CD4-positive, CD25-positive, alpha-beta regulatory T cell (primary cell): ENCODE results near the gene ATXN1. TPM values are rescaled to one million over a fixed set of nuclear protein-coding genes. Genes with fewer than 3 reads are reported as not detected.

Experiments
- ATAC-seq, 2 donors: fragments of 150-1000 bp; cut with Tn5 transposase; one replicate each; pipeline ENCODE4 v1.10.0; 2021; ENCODE audit warnings: low read depth in 2 of 2, moderate number of reproducible peaks in 2 of 2, moderate library complexity in 1 of 2
- DNase-seq, 3 donors: peaks; one replicate each; pipeline versions ENCODE4 v3.0.0 to v3.0.0-alpha.2; 2012 to 2022; ENCODE audit warnings: mixed read lengths in 1 of 3
- H3K27ac ChIP-seq: one replicate; pipeline ENCODE4 v1.7.0; 2013; ENCODE audit warnings: mild to moderate bottlenecking, low read length; ENCODE audit not compliant: insufficient read depth, poor library complexity, severe bottlenecking
- H3K27me3 ChIP-seq: one replicate; pipeline ENCODE4 v1.7.0; 2013; ENCODE audit warnings: low read length; ENCODE audit not compliant: control insufficient read depth, insufficient read depth
- H3K36me3 ChIP-seq: one replicate; pipeline ENCODE4 v1.7.0; 2013; ENCODE audit warnings: mild to moderate bottlenecking, low read length, moderate library complexity; ENCODE audit not compliant: control insufficient read depth, insufficient read depth
- H3K4me1 ChIP-seq: 2 replicates; pipeline ENCODE4 v1.7.0; 2013; ENCODE audit warnings: mild to moderate bottlenecking, low read length; ENCODE audit not compliant: insufficient read depth, control insufficient read depth, poor library complexity, severe bottlenecking
- H3K4me3 ChIP-seq: one replicate; pipeline ENCODE4 v1.7.0; 2013; ENCODE audit warnings: low read depth, mild to moderate bottlenecking, low read length, moderate library complexity
- H3K9me3 ChIP-seq, 2 experiments: 1 replicate in 1 of 2; 2 replicates in 1 of 2; pipeline ENCODE4 v1.7.0; 2013; ENCODE audit warnings: low read length in 2 of 2, mild to moderate bottlenecking in 1 of 2, moderate library complexity in 1 of 2; ENCODE audit not compliant: control insufficient read depth in 2 of 2
- H3K27ac Mint-ChIP-seq, 3 donors: one replicate each; pipeline ENCODE4 v1.8.0; 2020 to 2022; ENCODE audit warnings: mild to moderate bottlenecking in 3 of 3, mixed read lengths in 3 of 3, moderate library complexity in 2 of 3
- H3K27me3 Mint-ChIP-seq: one replicate; pipeline ENCODE4 v1.8.0; 2022; ENCODE audit warnings: mild to moderate bottlenecking, mixed read lengths
- H3K36me3 Mint-ChIP-seq: one replicate; pipeline ENCODE4 v1.8.0; 2020; ENCODE audit warnings: mixed read lengths
- H3K4me1 Mint-ChIP-seq, 4 donors: one replicate each; pipeline ENCODE4 v1.8.0; 2020 to 2022; ENCODE audit warnings: mixed read lengths in 4 of 4, mild to moderate bottlenecking in 1 of 4
- H3K4me3 Mint-ChIP-seq, 4 donors: one replicate each; pipeline ENCODE4 v1.8.0; 2020 to 2022; ENCODE audit warnings: mild to moderate bottlenecking in 4 of 4, mixed read lengths in 4 of 4, moderate library complexity in 3 of 4
- H3K9me3 Mint-ChIP-seq, 7 donors: one replicate each; pipeline ENCODE4 v1.8.0; 2020 to 2022; ENCODE audit warnings: mixed read lengths in 7 of 7, mild to moderate bottlenecking in 3 of 7, moderate library complexity in 2 of 7
- polyA plus RNA-seq, 4 donors: library from polyadenylated mRNA; unstranded; fragments of 300-500 nt; fragmentation: Illumina TruSeq; gene quantifications; one replicate each; pipeline ENCODE4 v1.2.3, GENCODE V29; 2021
- total RNA-seq: library from RNA; stranded (reverse); gene quantifications from one replicate; pipeline ENCODE4 v1.2.3, GENCODE V29; 2022

ATXN1 gene
- total and polyA plus RNA-seq, 5 donors from 2014 or later = 15.8 to 191 (median 19.2) TPM

DNA sequence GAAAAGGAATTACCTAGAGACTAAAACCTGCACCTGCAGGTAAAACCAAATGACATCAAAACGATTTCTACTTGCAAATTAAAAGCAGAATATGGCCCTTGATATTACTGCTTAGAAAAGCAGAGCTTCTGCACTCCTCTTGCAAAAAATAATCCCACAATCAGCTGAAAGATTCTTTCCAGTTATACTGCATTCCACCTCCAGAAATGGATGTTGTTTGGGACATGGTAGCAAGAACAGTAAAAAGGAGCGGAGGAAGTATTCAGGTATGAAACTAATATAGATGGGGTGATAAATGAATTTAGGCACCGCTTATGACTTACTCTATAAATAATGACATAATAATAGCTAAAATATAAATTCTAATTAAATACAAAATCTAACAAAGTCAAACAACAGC, 14.9 kb downstream of the ATXN1 start:
- H3K4me3 Mint-ChIP-seq = no peak overlapping the region
- H3K4me1 Mint-ChIP-seq = peaks cover 40 to 91% (median 72%) of the 10 kb centered on the region in 4 donors
- ATAC-seq (no peak), DNase-seq (no peak)
- no peak overlapping the region for H3K4me3 ChIP-seq
- peak overlapping the region in 1 of 3 donors; percentile 40 for H3K27ac Mint-ChIP-seq
- peaks cover 45% of the 10 kb centered on the region for H3K4me1 ChIP-seq
- H3K27me3 ChIP-seq = no peaks in the 10 kb centered on the region
- H3K9me3 Mint-ChIP-seq = no peaks in the 10 kb centered on the region
- peaks cover 51% of the 10 kb centered on the region for H3K36me3 ChIP-seq
- H3K36me3 Mint-ChIP-seq = peaks cover 24% of the 10 kb centered on the region
- no peaks in the 10 kb centered on the region for H3K27me3 Mint-ChIP-seq
- no peak overlapping the region for H3K27ac ChIP-seq
- no peaks in the 10 kb centered on the region for H3K9me3 ChIP-seq

- Histone ChIP-seq H3K27ac (no peak overlapping the region), H3K4me1 (peaks cover 46% of the 10 kb centered on the region), H3K36me3 (peaks cover 38% of the 10 kb centered on the region), H3K9me3 (no peaks in the 10 kb centered on the region), H3K4me3 (no peak overlapping the region), H3K27me3 (no peaks in the 10 kb centered on the region)
- Mint-ChIP-seq H3K4me3 (no peak overlapping the region), H3K36me3 (peaks cover 21% of the 10 kb centered on the region), H3K4me1 (peaks cover 26 to 91% (median 59%) of the 10 kb centered on the region in 4 donors), H3K27me3 (no peaks in the 10 kb centered on the region), H3K9me3 (no peaks in the 10 kb centered on the region), H3K27ac (peak overlapping the region in 2 of 3 donors; percentile 4 to 65)
- ATAC-seq (no peak), DNase-seq (no peak)
Observed at GRCh38 chr6:16743664-16744210, 17.5 kb downstream of the ATXN1 start.

GRCh38 chr6:16742116-16742515, 19.1 kb downstream of the ATXN1 start:
- Mint-ChIP-seq H3K4me3 (no peak overlapping the region), H3K27me3 (no peaks in the 10 kb centered on the region), H3K36me3 (peaks cover 17% of the 10 kb centered on the region), H3K27ac (peak overlapping the region in 2 of 3 donors; percentile 27 to 66), H3K9me3 (no peaks in the 10 kb centered on the region), H3K4me1 (peaks cover 27 to 88% (median 58%) of the 10 kb centered on the region in 4 donors)
- Histone ChIP-seq H3K36me3 (peaks cover 37% of the 10 kb centered on the region), H3K9me3 (no peaks in the 10 kb centered on the region), H3K27ac (no peak overlapping the region), H3K27me3 (no peaks in the 10 kb centered on the region), H3K4me1 (peaks cover 42% of the 10 kb centered on the region), H3K4me3 (no peak overlapping the region)
- DNase-seq (no peak), ATAC-seq (no peak)

GRCh38 chr6:16741112-16742016, 19.9 kb downstream of the ATXN1 start:
- H3K27me3 ChIP-seq = no peaks in the 10 kb centered on the region
- H3K4me3 Mint-ChIP-seq = peak overlapping the region in 1 of 4 donors; percentile 36
- no peaks in the 10 kb centered on the region for H3K9me3 Mint-ChIP-seq
- H3K36me3 ChIP-seq = peaks cover 37% of the 10 kb centered on the region
- DNase-seq (peak in 1 of 3 donors; percentile 35), ATAC-seq (peak; percentile 43 to 62)
- H3K27ac ChIP-seq = no peak overlapping the region
- H3K9me3 ChIP-seq = no peaks in the 10 kb centered on the region
- peak overlapping the region; percentile 19 to 43 (median 22) for H3K27ac Mint-ChIP-seq
- H3K4me1 ChIP-seq = peaks cover 42% of the 10 kb centered on the region
- H3K4me3 ChIP-seq = peak overlapping the region; percentile 1
- no peaks in the 10 kb centered on the region for H3K27me3 Mint-ChIP-seq
- H3K4me1 Mint-ChIP-seq = peaks cover 32 to 89% (median 58%) of the 10 kb centered on the region in 4 donors
- peaks cover 17% of the 10 kb centered on the region for H3K36me3 Mint-ChIP-seq

GRCh38 chr6:16740097-16740496, 21.2 kb downstream of the ATXN1 start:
- no peak for DNase-seq
- H3K36me3 ChIP-seq = peaks cover 33% of the 10 kb centered on the region
- H3K4me3 Mint-ChIP-seq = no peak overlapping the region
- no peak for ATAC-seq
- H3K27me3 Mint-ChIP-seq = no peaks in the 10 kb centered on the region
- no peaks in the 10 kb centered on the region for H3K9me3 ChIP-seq
- H3K4me3 ChIP-seq = no peak overlapping the region
- peaks cover 17% of the 10 kb centered on the region for H3K36me3 Mint-ChIP-seq
- H3K4me1 ChIP-seq = peaks cover 38% of the 10 kb centered on the region
- H3K27me3 ChIP-seq = no peaks in the 10 kb centered on the region
- H3K27ac Mint-ChIP-seq = peak overlapping the region in 2 of 3 donors; percentile 8 to 19
- H3K27ac ChIP-seq = no peak overlapping the region
- H3K4me1 Mint-ChIP-seq = peaks cover 32 to 79% (median 49%) of the 10 kb centered on the region in 4 donors
- no peaks in the 10 kb centered on the region for H3K9me3 Mint-ChIP-seq

GRCh38 chr6:16739329-16739801, 21.9 kb downstream of the ATXN1 start:
- Mint-ChIP-seq H3K9me3 (no peaks in the 10 kb centered on the region), H3K27ac (peak overlapping the region in 2 of 3 donors; percentile 19 to 39), H3K4me3 (no peak overlapping the region), H3K27me3 (no peaks in the 10 kb centered on the region), H3K36me3 (peaks cover 18% of the 10 kb centered on the region), H3K4me1 (peaks cover 27 to 75% (median 46%) of the 10 kb centered on the region in 4 donors)
- H3K4me1 ChIP-seq = peaks cover 38% of the 10 kb centered on the region
- no peak overlapping the region for H3K4me3 ChIP-seq
- H3K9me3 ChIP-seq = no peaks in the 10 kb centered on the region
- no peak overlapping the region for H3K27ac ChIP-seq
- ATAC-seq (no peak), DNase-seq (no peak)
- H3K27me3 ChIP-seq = no peaks in the 10 kb centered on the region
- H3K36me3 ChIP-seq = peaks cover 30% of the 10 kb centered on the region

GRCh38 chr6:16737925-16738324, 23.3 kb downstream of the ATXN1 start:
- peak overlapping the region; percentile 0 to 22 (median 7) for H3K27ac Mint-ChIP-seq
- H3K27ac ChIP-seq = no peak overlapping the region
- no peaks in the 10 kb centered on the region for H3K27me3 ChIP-seq
- H3K4me1 ChIP-seq = peaks cover 42% of the 10 kb centered on the region
- peaks cover 19% of the 10 kb centered on the region for H3K36me3 Mint-ChIP-seq
- H3K27me3 Mint-ChIP-seq = no peaks in the 10 kb centered on the region
- no peak for ATAC-seq
- H3K9me3 Mint-ChIP-seq = no peaks in the 10 kb centered on the region
- no peak overlapping the region for H3K4me3 ChIP-seq
- no peaks in the 10 kb centered on the region for H3K9me3 ChIP-seq
- no peak overlapping the region for H3K4me3 Mint-ChIP-seq
- peaks cover 25% of the 10 kb centered on the region for H3K36me3 ChIP-seq
- no peak for DNase-seq
- H3K4me1 Mint-ChIP-seq = peaks cover 31 to 69% (median 43%) of the 10 kb centered on the region in 4 donors
